H9 (cell line): Measurements from ENCODE around the gene MTA3. TPM values are rescaled to one million over a fixed set of nuclear protein-coding genes. Genes with fewer than 3 reads are reported as not detected.

Experiments
- DNase-seq: peaks from one replicate; pipeline ENCODE4 v3.0.0-alpha.2; 2017
- H2AFZ ChIP-seq: one replicate; pipeline ENCODE4 v1.6.1; 2013; ENCODE audit warnings: mild to moderate bottlenecking, low read length, control low read depth, moderate library complexity
- H2AK5ac ChIP-seq: 2 replicates; pipeline ENCODE4 v1.6.1; 2013; ENCODE audit warnings: low read length, control low read depth, mixed read lengths; ENCODE audit not compliant: insufficient read length
- H2BK120ac ChIP-seq: one replicate; pipeline ENCODE4 v1.6.1; 2013; ENCODE audit warnings: low read depth, mild to moderate bottlenecking, low read length, control low read depth, inconsistent platforms; ENCODE audit not compliant: poor library complexity, severe bottlenecking
- H2BK12ac ChIP-seq: 2 replicates; pipeline ENCODE4 v1.6.1; 2013; ENCODE audit warnings: low read length, control low read depth, mixed read lengths, low read depth; ENCODE audit not compliant: insufficient read length
- H2BK15ac ChIP-seq: 2 replicates; pipeline ENCODE4 v1.6.1; 2013; ENCODE audit warnings: low read depth, low read length, control low read depth
- H2BK20ac ChIP-seq: one replicate; pipeline ENCODE4 v1.6.1; 2013; ENCODE audit warnings: low read depth, mild to moderate bottlenecking, low read length, control low read depth, inconsistent platforms; ENCODE audit not compliant: poor library complexity, severe bottlenecking
- H2BK5ac ChIP-seq: 2 replicates; pipeline ENCODE4 v1.6.1; 2013; ENCODE audit warnings: low read length, control low read depth, mixed read lengths; ENCODE audit not compliant: insufficient read length
- H3K14ac ChIP-seq: 2 replicates; pipeline ENCODE4 v1.6.1; 2013; ENCODE audit warnings: low read length, control low read depth; ENCODE audit not compliant: insufficient read depth
- H3K18ac ChIP-seq: 2 replicates; pipeline ENCODE4 v1.6.1; 2013; ENCODE audit warnings: low read depth, mild to moderate bottlenecking, mixed read lengths, low read length, control low read depth; ENCODE audit not compliant: insufficient read length
- H3K23ac ChIP-seq: 2 replicates; pipeline ENCODE4 v1.6.1; 2013; ENCODE audit warnings: low read length, control low read depth, mixed read lengths, low read depth; ENCODE audit not compliant: insufficient read length
- H3K23me2 ChIP-seq: 2 replicates; pipeline ENCODE4 v1.6.1; 2013; ENCODE audit warnings: low read depth, mild to moderate bottlenecking, mixed read lengths, low read length, control low read depth; ENCODE audit not compliant: insufficient read length, poor library complexity, severe bottlenecking
- H3K27ac ChIP-seq: 2 replicates; pipeline ENCODE4 v1.5.1; 2013; ENCODE audit warnings: low read length, control low read depth, mixed read lengths, low read depth; ENCODE audit not compliant: insufficient read length
- H3K27me3 ChIP-seq: 2 replicates; pipeline ENCODE4 v1.6.1; 2013; ENCODE audit warnings: low read length, control low read depth, inconsistent platforms; ENCODE audit not compliant: insufficient read depth
- H3K4ac ChIP-seq: 2 replicates; pipeline ENCODE4 v1.6.1; 2013; ENCODE audit warnings: low read depth, mild to moderate bottlenecking, control low read depth, inconsistent platforms, low read length, moderate library complexity
- H3K4me1 ChIP-seq: 2 replicates; pipeline ENCODE4 v1.6.1; 2013; ENCODE audit warnings: low read length, control low read depth, inconsistent platforms; ENCODE audit not compliant: insufficient read depth
- H3K4me2 ChIP-seq: 2 replicates; pipeline ENCODE4 v1.6.1; 2013; ENCODE audit warnings: low read length, control low read depth, mixed read lengths; ENCODE audit not compliant: insufficient read length, insufficient read depth
- H3K56ac ChIP-seq: 2 replicates; pipeline ENCODE4 v1.6.1; 2013; ENCODE audit warnings: low read depth, mild to moderate bottlenecking, mixed read lengths, low read length, control low read depth; ENCODE audit not compliant: insufficient read length
- H3K79me1 ChIP-seq: 2 replicates; pipeline ENCODE4 v1.6.1; 2013; ENCODE audit warnings: low read depth, mild to moderate bottlenecking, moderate library complexity, low read length, control low read depth, inconsistent platforms; ENCODE audit not compliant: insufficient read depth, poor library complexity, severe bottlenecking
- H3K79me2 ChIP-seq: 2 replicates; pipeline ENCODE4 v1.6.1; 2013; ENCODE audit warnings: low read length, control low read depth, inconsistent platforms; ENCODE audit not compliant: insufficient read depth
- H3K9ac ChIP-seq: 2 replicates; pipeline ENCODE4 v1.6.1; 2013; ENCODE audit warnings: low read length, control low read depth, mixed read lengths; ENCODE audit not compliant: insufficient read length; ENCODE audit errors: extremely low read depth
- H3K9me3 ChIP-seq: one replicate; pipeline ENCODE4 v1.6.1; 2013; ENCODE audit warnings: low read depth, low read length, inconsistent platforms; ENCODE audit not compliant: control insufficient read depth
- H3T11ph ChIP-seq: one replicate; pipeline ENCODE4 v1.6.1; 2013; ENCODE audit warnings: mild to moderate bottlenecking, low read length, control low read depth, inconsistent platforms
- H4K20me1 ChIP-seq: one replicate; pipeline ENCODE4 v1.6.1; 2013; ENCODE audit not compliant: control insufficient read depth, insufficient read length, insufficient read depth
- H4K5ac ChIP-seq: 2 replicates; pipeline ENCODE4 v1.6.1; 2013; ENCODE audit warnings: low read depth, mild to moderate bottlenecking, mixed read lengths, low read length, control low read depth; ENCODE audit not compliant: insufficient read length
- H4K8ac ChIP-seq: replicated peaks from 2 replicates; pipeline ENCODE4 v1.6.1; 2013; ENCODE audit warnings: low read length, control low read depth, mixed read lengths, low read depth; ENCODE audit not compliant: insufficient read length
- H4K91ac ChIP-seq: 2 replicates; pipeline ENCODE4 v1.6.1; 2013; ENCODE audit warnings: low read depth, mild to moderate bottlenecking, moderate library complexity, mixed read lengths, low read length, control low read depth; ENCODE audit not compliant: insufficient read length
- H3K27ac Mint-ChIP-seq, 3 experiments: 2 replicates in 2 of 3; 3 replicates in 1 of 3; pipeline ENCODE4 v1.8.0; 2020 to 2021; ENCODE audit warnings: mixed read lengths in 3 of 3, mild to moderate bottlenecking in 1 of 3, moderate library complexity in 1 of 3
- H3K27me3 Mint-ChIP-seq: 2 replicates; pipeline ENCODE4 v1.8.0; 2021; ENCODE audit warnings: low read depth, mild to moderate bottlenecking, moderate library complexity, mixed read lengths
- H3K36me3 Mint-ChIP-seq, 3 experiments: 2 replicates in 2 of 3; 3 replicates in 1 of 3; pipeline ENCODE4 v1.8.0; 2020 to 2021; ENCODE audit warnings: low read depth in 3 of 3, mixed read lengths in 3 of 3; ENCODE audit not compliant: insufficient read depth in 1 of 3
- H3K4me1 Mint-ChIP-seq, 2 experiments: 2 replicates each; pipeline ENCODE4 v1.8.0; 2020; ENCODE audit warnings: mixed read lengths in 2 of 2
- H3K4me3 Mint-ChIP-seq, 2 experiments: 2 replicates in 1 of 2; 3 replicates in 1 of 2; pipeline ENCODE4 v1.8.0; 2020 to 2021; ENCODE audit warnings: mild to moderate bottlenecking in 2 of 2, mixed read lengths in 2 of 2, moderate library complexity in 1 of 2
- H3K9me3 Mint-ChIP-seq, 2 experiments: 2 replicates in 1 of 2; 3 replicates in 1 of 2; pipeline ENCODE4 v1.8.0; 2020; ENCODE audit warnings: mild to moderate bottlenecking in 2 of 2, mixed read lengths in 2 of 2, moderate library complexity in 1 of 2
- WGBS: extraction: QIAGEN DNeasy Blood & Tissue Kit; methylation state at CpG from one replicate; pipeline ENCODE4 v1.1.7; 2013; ENCODE audit warnings: missing lambda C conversion rate, low lambda C conversion rate, mixed read lengths; ENCODE audit not compliant: insufficient read length; ENCODE audit errors: extremely low coverage; 5-methylcytosine and 5-hydroxymethylcytosine counted together
- total RNA-seq: library from RNA; stranded (reverse); gene quantifications from 2 replicates; pipeline ENCODE4 v1.2.1, GENCODE V29; 2021
- TF ChIP-seq, protein P1 (sequence below): fragments of 200-600 bp; sonication (generic); conservative IDR thresholded peaks from 3 replicates; pipeline ENCODE4 v1.8.0; 2021; ENCODE audit warnings: antibody characterized with exemption, mild to moderate bottlenecking

The MTA3 gene
- total RNA-seq, 1 experiment from 2014 or later = 253 TPM

GRCh38 chr2:42542871-42543270 is 25.6 kb upstream of the MTA3 start:
- Histone ChIP-seq H2BK120ac (no peak overlapping the region), H3T11ph (no peak overlapping the region), H3K18ac (no peak overlapping the region), H3K23ac (no peak overlapping the region), H2BK15ac (no peak overlapping the region), H3K27me3 (no peaks in the 10 kb centered on the region), H2AK5ac (no peak overlapping the region), H3K9me3 (no peaks in the 10 kb centered on the region), H3K23me2 (no peaks in the 10 kb centered on the region), H4K8ac (no peak overlapping the region), H3K79me2 (no peaks in the 10 kb centered on the region), H3K56ac (no peak overlapping the region), H4K20me1 (no peaks in the 10 kb centered on the region), H3K79me1 (no peaks in the 10 kb centered on the region), H2AFZ (no peak overlapping the region), H2BK20ac (no peak overlapping the region), H4K91ac (no peak overlapping the region), H3K4me1 (peaks cover 7% of the 10 kb centered on the region), H3K14ac (no peak overlapping the region), H3K27ac (no peak overlapping the region), H2BK5ac (no peak overlapping the region), H3K4ac (no peak overlapping the region), H2BK12ac (no peak overlapping the region), H4K5ac (no peak overlapping the region), H3K4me2 (no peak overlapping the region), H3K9ac (no peak overlapping the region)
- peaks cover 0 to 4% (median 3%) of the 10 kb centered on the region in 3 experiments; a peak in 3 of 7 replicates for H3K36me3 Mint-ChIP-seq
- TF ChIP-seq, protein P1, sequence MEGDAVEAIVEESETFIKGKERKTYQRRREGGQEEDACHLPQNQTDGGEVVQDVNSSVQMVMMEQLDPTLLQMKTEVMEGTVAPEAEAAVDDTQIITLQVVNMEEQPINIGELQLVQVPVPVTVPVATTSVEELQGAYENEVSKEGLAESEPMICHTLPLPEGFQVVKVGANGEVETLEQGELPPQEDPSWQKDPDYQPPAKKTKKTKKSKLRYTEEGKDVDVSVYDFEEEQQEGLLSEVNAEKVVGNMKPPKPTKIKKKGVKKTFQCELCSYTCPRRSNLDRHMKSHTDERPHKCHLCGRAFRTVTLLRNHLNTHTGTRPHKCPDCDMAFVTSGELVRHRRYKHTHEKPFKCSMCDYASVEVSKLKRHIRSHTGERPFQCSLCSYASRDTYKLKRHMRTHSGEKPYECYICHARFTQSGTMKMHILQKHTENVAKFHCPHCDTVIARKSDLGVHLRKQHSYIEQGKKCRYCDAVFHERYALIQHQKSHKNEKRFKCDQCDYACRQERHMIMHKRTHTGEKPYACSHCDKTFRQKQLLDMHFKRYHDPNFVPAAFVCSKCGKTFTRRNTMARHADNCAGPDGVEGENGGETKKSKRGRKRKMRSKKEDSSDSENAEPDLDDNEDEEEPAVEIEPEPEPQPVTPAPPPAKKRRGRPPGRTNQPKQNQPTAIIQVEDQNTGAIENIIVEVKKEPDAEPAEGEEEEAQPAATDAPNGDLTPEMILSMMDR = no peak
- WGBS = no CpG with 5 or more reads among the region's 4 CpGs
- peaks cover 0 to 2% of the 10 kb centered on the region in 2 experiments; a peak in 1 of 5 replicates for H3K9me3 Mint-ChIP-seq
- no peak overlapping the region for H3K4me3 Mint-ChIP-seq
- H3K27me3 Mint-ChIP-seq = no peaks in the 10 kb centered on the region
- peak overlapping the region; percentile 16 to 97 (median 38); a peak in 6 of 7 replicates for H3K27ac Mint-ChIP-seq
- DNase-seq = no peak
- H3K4me1 Mint-ChIP-seq = peaks cover 43 to 47% of the 10 kb centered on the region in 2 experiments
